Adrenal gland (tissue), 12 donors: ENCODE measurements around the gene RING1. TPM values are rescaled to one million over a fixed set of nuclear protein-coding genes. Genes with fewer than 3 reads are reported as not detected.

Source experiments
- DNase-seq, 7 donors: peaks; one replicate each; pipeline ENCODE4 v3.0.0-alpha.2; 2019 to 2020
- H3K27ac ChIP-seq, 5 donors: fragments of 200-600 bp; sonication (generic) in 4 of 5; 1 replicate in 3 of 5; 2 replicates in 2 of 5; pipeline versions ENCODE4 v1.5.1 to v1.8.0; 2016 to 2020; ENCODE audit warnings: mild to moderate bottlenecking in 1 of 5
- H3K27me3 ChIP-seq: fragments of 200-600 bp; 2 replicates; pipeline ENCODE4 v1.8.0; 2021
- H3K36me3 ChIP-seq, 2 donors: fragments of 200-600 bp; replicated peaks in 1 of 2; 1 replicate in 1 of 2; 2 replicates in 1 of 2; pipeline versions ENCODE4 v1.5.1 to v1.8.0; 2018 to 2022
- H3K4me1 ChIP-seq, 2 donors: fragments of 200-600 bp; replicated peaks in 1 of 2; 1 replicate in 1 of 2; 2 replicates in 1 of 2; pipeline versions ENCODE4 v1.5.1 to v1.8.0; 2018 to 2021
- H3K4me3 ChIP-seq, 4 donors: fragments of 200-600 bp; sonication (generic) in 3 of 4; one replicate each; pipeline ENCODE4 v1.5.1; 2016 to 2018
- H3K9me3 ChIP-seq, 3 donors: fragments of 200-600 bp; sonication (generic) in 1 of 3; replicated peaks in 1 of 3; 1 replicate in 2 of 3; 2 replicates in 1 of 3; pipeline versions ENCODE4 v1.5.1 to v1.8.0; 2016 to 2021
- POLR2A ChIP-seq, 2 donors: fragments of 450-650 bp; IDR thresholded peaks; one replicate each; pipeline ENCODE4 v1.6.1; 2017; ENCODE audit warnings: antibody characterized with exemption in 2 of 2, mild to moderate bottlenecking in 2 of 2, moderate library complexity in 1 of 2
- WGBS, 4 donors: extraction: QIAGEN DNeasy Blood & Tissue Kit in 2 of 4; methylation state at CpG; one replicate each; pipeline versions ENCODE4 v1.1.5 to v1.1.7; 2013 to 2017; 5-methylcytosine and 5-hydroxymethylcytosine counted together
- intact Hi-C, 2 donors: fragments of 100-400 bp; cut with DNase I; formaldehyde crosslinking; loops; one replicate each; pipeline versions ENCODE4 v1.14.1 to v1.15.0; 2022 to 2023
- polyA plus RNA-seq, 3 donors: library from polyadenylated mRNA; stranded (reverse); fragments of 200-250 nt in 2 of 3; fragments of 350-450 nt in 1 of 3; fragmentation: Illumina TruSeq in 1 of 3; extraction: RNeasy Lipid Tissue Mini Kit (QIAGEN cat#74804) in 1 of 3; gene quantifications; one replicate each; pipeline ENCODE4 v1.2.3, GENCODE V29; 2013 to 2014
- total RNA-seq, 9 donors: library from RNA; depleted of rRNA in 4 of 9; stranded (reverse); fragments of >200 nt in 4 of 9; fragments of 120-200 nt in 1 of 9; fragmentation: NEBNext Ultra II Directional in 1 of 9; extraction: Animal tissue kit (Norgen Biotek cat#: 25700) in 1 of 9; gene quantifications; one replicate each; pipeline versions ENCODE4 v1.1.0 to v1.2.4, GENCODE V29; 2013 to 2023
- TF ChIP-seq, protein P1 (sequence below), 6 experiments: fragments of 450-650 bp in 4 of 6; fragments of 200-600 bp in 2 of 6; sonication (generic) in 1 of 6; IDR thresholded peaks; 1 replicate in 5 of 6; 2 replicates in 1 of 6; pipeline versions ENCODE4 v1.5.1 to v1.8.0; 2016 to 2021; ENCODE audit warnings: antibody characterized with exemption in 6 of 6, mild to moderate bottlenecking in 2 of 6, moderate library complexity in 1 of 6
- donor health status: healthy with polysubstance abuse.
- donor health status: Bipolar disorder and iron deficiency.
- donor health status: DM: yes; HTN: yes; CAD: no.
- donor health status: DM: no; HTN: no; CAD: no.
- donor health status: DM: no; HTN: no; CAD: no.
- donor health status: DM: yes; HTN: yes; CAD: no.

RING1 gene
- total and polyA plus RNA-seq, 12 donors = 8.5 to 107 (median 32.4) TPM

DNA sequence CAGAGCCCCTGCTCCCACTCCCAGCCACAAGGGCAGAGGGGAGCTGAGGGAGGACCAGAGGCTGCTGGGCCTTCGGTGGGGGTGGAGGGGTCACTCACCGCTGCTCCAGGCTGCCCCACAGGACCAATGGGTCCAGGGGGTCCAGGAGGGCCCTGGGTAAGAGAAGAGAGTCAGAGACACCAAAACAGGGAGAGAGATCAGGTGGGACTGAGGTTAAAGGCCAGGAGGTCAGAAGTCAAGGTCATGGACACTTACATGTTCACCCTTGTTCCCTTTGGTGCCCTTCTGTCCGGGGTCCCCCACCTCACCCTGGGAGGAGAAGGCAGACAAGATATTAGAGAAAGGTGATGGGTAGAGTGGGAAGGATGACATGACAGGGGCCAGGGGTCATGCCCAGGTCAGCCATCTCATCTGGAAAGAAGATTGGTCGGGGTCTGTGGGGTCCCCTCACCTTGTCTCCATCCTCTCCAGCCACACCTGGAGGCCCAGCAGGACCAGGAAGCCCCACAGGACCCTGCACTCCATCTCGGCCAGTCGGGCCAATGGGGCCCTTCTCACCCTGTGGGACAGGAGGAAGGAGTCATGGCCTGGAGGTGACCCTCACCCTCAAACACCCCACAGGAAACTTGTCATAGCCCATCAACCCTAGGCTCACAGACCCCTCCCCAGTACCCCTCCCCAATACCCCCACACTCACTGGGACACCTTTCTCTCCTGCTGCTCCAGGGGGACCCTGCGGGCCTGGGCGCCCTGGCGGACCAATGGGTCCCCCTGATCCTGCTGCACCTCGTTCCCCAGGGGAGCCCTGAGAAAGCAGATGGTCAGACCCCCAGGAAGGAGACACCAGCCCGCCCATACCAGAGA lies 37.1 kb upstream of the RING1 start:
- Histone ChIP-seq H3K9me3 (no peaks in the 10 kb centered on the region), H3K27me3 (no peaks in the 10 kb centered on the region), H3K27ac (no peak overlapping the region), H3K4me3 (no peak overlapping the region), H3K36me3 (no peaks in the 10 kb centered on the region), H3K4me1 (no peaks in the 10 kb centered on the region)
- DNase-seq = no peak
- intact Hi-C loops = no loop called here
- WGBS, 4 donors = 81 to 85% (median 83%) methylated on average over 4 to 11 of the region's 11 CpGs
- no peak for TF ChIP-seq POLR2A (IDR thresholded peaks at IDR 0.05)
- TF ChIP-seq, protein P1, sequence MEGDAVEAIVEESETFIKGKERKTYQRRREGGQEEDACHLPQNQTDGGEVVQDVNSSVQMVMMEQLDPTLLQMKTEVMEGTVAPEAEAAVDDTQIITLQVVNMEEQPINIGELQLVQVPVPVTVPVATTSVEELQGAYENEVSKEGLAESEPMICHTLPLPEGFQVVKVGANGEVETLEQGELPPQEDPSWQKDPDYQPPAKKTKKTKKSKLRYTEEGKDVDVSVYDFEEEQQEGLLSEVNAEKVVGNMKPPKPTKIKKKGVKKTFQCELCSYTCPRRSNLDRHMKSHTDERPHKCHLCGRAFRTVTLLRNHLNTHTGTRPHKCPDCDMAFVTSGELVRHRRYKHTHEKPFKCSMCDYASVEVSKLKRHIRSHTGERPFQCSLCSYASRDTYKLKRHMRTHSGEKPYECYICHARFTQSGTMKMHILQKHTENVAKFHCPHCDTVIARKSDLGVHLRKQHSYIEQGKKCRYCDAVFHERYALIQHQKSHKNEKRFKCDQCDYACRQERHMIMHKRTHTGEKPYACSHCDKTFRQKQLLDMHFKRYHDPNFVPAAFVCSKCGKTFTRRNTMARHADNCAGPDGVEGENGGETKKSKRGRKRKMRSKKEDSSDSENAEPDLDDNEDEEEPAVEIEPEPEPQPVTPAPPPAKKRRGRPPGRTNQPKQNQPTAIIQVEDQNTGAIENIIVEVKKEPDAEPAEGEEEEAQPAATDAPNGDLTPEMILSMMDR (IDR thresholded peaks at IDR 0.05) = no peak

DNA sequence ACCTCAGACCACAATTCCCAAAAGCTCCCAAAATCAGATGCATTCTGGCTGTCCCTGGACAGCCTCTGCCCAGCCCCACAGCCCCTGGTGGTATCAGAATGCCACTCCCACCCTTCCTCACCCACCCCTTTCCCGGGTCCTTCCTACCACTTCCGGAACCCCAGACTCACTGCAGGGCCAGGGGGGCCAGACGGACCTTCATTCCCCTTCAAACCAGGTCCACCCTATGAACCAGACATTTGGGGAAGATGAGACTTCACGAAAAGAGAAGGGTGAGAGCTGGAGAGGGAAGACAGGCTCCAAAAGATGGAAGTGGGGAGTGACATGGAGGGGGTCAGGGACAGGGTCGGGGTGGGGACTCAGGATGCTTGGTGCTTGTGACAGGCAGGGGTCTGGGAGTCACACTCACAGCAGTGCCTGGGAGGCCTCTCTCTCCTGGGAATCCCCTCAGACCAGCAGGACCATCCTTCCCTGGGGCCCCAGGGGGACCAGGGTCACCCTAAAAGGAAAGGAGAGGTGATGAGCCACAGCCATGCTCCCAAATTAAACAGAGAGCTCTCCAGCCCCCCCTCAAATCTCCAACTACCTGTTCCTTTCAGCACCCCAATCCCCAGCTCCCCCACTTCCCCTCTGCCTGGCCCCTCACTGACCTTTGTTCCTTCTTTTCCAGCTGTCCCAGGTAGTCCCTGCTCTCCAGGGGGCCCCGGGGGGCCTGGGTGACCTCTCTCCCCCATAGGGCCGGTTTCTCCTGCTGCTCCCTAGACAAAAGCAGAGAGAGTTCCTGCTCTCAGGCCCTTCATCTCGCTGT lies 36.2 kb upstream of the RING1 start:
- Histone ChIP-seq H3K4me1 (no peaks in the 10 kb centered on the region), H3K9me3 (no peaks in the 10 kb centered on the region), H3K4me3 (no peak overlapping the region), H3K27me3 (no peaks in the 10 kb centered on the region), H3K27ac (no peak overlapping the region), H3K36me3 (no peaks in the 10 kb centered on the region)
- no peak for DNase-seq
- WGBS, 4 donors = 63 to 73% (median 68%) methylated on average over 8 of the region's 8 CpGs
- no peak for TF ChIP-seq POLR2A (IDR thresholded peaks at IDR 0.05)
- TF ChIP-seq, protein P1 (IDR thresholded peaks at IDR 0.05) = no peak
- intact Hi-C loops = no loop called here

DNA sequence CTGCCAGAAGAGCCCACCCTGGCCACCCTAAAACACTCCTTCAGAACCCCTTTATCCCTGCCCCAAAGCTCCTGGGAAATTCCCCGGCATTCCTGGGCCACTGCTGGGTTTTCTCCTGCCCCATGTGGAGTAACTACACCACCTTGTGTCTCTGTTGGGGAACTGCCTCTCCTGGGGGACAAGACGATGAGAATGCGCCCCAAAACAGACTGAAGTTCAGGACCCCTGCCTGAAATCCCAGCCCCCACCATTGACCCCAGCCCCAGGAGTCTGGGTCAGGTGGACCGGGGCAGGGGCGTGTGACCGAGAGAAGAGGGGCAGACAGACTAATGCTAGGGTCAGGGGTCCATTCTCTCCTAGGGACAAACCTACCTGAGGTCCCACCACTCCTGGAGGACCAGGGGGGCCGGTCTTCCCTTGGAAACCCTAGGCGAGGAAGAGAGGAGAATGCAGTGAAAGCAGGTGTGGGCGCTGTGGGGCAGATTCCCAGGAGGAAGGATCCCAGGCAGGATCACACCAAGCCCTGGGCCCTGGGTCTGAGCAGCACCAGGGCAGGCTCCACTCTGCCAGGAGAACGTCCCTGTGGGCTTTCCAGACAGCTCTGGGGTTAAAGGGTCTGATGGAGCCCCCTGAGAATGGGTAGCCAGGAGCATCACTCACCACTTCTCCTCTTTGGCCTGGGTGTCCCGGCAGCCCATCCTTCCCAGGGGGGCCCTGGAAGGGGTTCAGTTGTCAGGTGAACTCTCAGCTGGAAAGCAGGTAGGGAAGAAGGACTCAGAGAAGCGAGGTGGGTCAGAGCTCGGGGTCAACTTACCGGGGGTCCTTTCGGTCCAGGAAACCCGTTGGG lies 35.4 kb upstream of the RING1 start:
- WGBS, 4 donors = 62 to 70% (median 66%) methylated on average over 6 to 16 of the region's 16 CpGs
- no peaks in the 10 kb centered on the region for H3K27me3 ChIP-seq
- no peaks in the 10 kb centered on the region for H3K4me1 ChIP-seq
- no peak for DNase-seq
- no peak for TF ChIP-seq POLR2A (IDR thresholded peaks at IDR 0.05)
- TF ChIP-seq, protein P1 (IDR thresholded peaks at IDR 0.05) = peak in 5 of 6 experiments; percentile 17 to 45 (median 41)
- H3K27ac ChIP-seq = no peak overlapping the region
- intact Hi-C loops = no loop called here
- no peaks in the 10 kb centered on the region for H3K9me3 ChIP-seq
- no peak overlapping the region for H3K4me3 ChIP-seq
- no peaks in the 10 kb centered on the region for H3K36me3 ChIP-seq
